Right lung (tissue), 10 donors: Measurements from ENCODE around the gene HMGXB4. TPM values are rescaled to one million over a fixed set of nuclear protein-coding genes. Genes with fewer than 3 reads are reported as not detected.
"Not testable (repeated sequence)": the region's sequence is repeated elsewhere in the genome, so short reads cannot be mapped to it uniquely, and the experiment has no call there.

ENCODE experiments used
- DNase-seq, 2 donors: peaks; one replicate each; pipeline ENCODE4 v3.0.0-alpha.2; 2013
- long read RNA-seq, 8 donors: transcript quantifications; one replicate each; lab custom pipeline, GENCODE V29; 2026
- polyA plus RNA-seq, 5 donors: library from polyadenylated mRNA; unstranded; fragments of 120-200 nt; gene quantifications; one replicate each; pipeline versions ENCODE4 v1.2.1 to v1.2.3, GENCODE V29; 2013; ENCODE audit warnings: inconsistent platforms in 1 of 5, low replicate concordance in 1 of 5; ENCODE audit not compliant: insufficient read length in 5 of 5, insufficient read depth in 1 of 5

HMGXB4 gene, protein sequence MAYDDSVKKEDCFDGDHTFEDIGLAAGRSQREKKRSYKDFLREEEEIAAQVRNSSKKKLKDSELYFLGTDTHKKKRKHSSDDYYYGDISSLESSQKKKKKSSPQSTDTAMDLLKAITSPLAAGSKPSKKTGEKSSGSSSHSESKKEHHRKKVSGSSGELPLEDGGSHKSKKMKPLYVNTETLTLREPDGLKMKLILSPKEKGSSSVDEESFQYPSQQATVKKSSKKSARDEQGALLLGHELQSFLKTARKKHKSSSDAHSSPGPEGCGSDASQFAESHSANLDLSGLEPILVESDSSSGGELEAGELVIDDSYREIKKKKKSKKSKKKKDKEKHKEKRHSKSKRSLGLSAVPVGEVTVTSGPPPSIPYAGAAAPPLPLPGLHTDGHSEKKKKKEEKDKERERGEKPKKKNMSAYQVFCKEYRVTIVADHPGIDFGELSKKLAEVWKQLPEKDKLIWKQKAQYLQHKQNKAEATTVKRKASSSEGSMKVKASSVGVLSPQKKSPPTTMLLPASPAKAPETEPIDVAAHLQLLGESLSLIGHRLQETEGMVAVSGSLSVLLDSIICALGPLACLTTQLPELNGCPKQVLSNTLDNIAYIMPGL
- polyA plus RNA-seq, result 10 to 100 TPM; 25.5 to 35.1 (median 30.9) TPM
- long read RNA-seq, donor 1, full-length matches to known transcripts, result 15 of 28 reads
- long read RNA-seq, donor 1, partial matches to known transcripts, result 13 of 28 reads
- long read RNA-seq, donor 1, other reads (novel, unspliced or antisense), result 0 of 28 reads
- long read RNA-seq, donor 2, partial matches to known transcripts, result 0 of 3 reads
- long read RNA-seq, donor 2, other reads (novel, unspliced or antisense), result 0 of 3 reads
- long read RNA-seq, donor 3, transcript HMGXB4-203 (4 exons, 1,257 nt), result major isoform, 5 of 23 reads
- long read RNA-seq, donor 3, partial matches to known transcripts, result 15 of 23 reads
- long read RNA-seq, donor 3, other reads (novel, unspliced or antisense), result 0 of 23 reads
- long read RNA-seq, donor 4, partial matches to known transcripts, result 14 of 18 reads
- long read RNA-seq, donor 4, other reads (novel, unspliced or antisense), result 0 of 18 reads
- long read RNA-seq, donor 5, transcript HMGXB4-203 (4 exons, 1,257 nt), result major isoform, 12 of 25 reads
- long read RNA-seq, donor 5, transcript HMGXB4-204 (5 exons, 1,325 nt), result minor isoform, 6 of 25 reads
- long read RNA-seq, donor 5, partial matches to known transcripts, result 7 of 25 reads
- long read RNA-seq, donor 5, other reads (novel, unspliced or antisense), result 0 of 25 reads
- long read RNA-seq, donor 6, full-length matches to known transcripts, result 8 of 24 reads
- long read RNA-seq, donor 6, partial matches to known transcripts, result 16 of 24 reads
- long read RNA-seq, donor 6, other reads (novel, unspliced or antisense), result 0 of 24 reads
- long read RNA-seq, donor 7, partial matches to known transcripts, result 7 of 7 reads
- long read RNA-seq, donor 7, other reads (novel, unspliced or antisense), result 0 of 7 reads
- long read RNA-seq, donor 8, partial matches to known transcripts, result 0 of 2 reads
- long read RNA-seq, donor 8, other reads (novel, unspliced or antisense), result 0 of 2 reads

DNA sequence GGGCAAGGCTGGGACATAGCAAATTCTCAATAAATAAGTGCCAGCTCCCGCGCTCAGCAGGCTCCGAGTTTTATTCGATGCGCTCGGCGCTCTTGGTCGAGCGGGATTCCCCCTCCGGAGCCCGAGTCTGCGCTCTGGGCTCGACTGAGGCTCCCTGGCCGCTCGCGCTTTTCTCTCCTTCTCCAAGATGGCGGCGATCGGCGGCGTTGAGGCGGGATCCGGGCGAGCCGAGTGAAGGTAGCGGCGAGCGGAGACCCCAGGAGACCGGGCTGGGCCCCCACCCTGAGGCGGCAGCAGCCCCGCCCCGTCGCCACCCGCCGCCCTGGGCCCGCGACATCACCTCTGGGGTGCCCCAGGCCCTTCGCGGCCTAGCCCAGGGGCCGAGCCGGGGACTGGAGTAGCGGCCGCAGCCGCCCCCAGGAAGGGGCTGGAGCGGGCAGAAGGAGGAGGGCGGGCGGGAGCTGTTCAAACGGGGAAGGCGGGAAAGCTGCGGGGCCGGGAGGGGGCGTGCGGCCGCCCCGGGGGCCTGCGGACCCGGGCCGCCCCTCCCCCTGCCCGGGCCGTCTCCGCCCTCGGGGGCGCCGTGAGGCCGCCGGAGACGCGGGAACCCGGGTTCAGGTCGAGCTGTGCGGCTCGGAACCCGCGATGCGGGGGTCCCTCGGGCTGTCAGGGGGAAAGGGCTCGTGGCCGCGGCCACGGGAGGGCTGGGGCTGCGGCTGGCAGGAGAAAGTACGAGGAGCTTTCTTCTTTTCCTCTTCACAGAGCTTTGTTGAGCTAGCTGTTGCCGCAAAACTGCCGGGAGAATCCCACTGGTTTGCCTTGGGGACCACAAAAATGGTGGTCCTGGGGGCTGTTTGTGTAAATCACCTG, at the start of gene HMGXB4:
TSS of gene HMGXB4 (plus strand) at position 173 of the 870 bp plus-strand sequence. CDS start 4,898 bp downstream, outside the sequence.
- peak; percentile 85 to 86 for DNase-seq

DNA sequence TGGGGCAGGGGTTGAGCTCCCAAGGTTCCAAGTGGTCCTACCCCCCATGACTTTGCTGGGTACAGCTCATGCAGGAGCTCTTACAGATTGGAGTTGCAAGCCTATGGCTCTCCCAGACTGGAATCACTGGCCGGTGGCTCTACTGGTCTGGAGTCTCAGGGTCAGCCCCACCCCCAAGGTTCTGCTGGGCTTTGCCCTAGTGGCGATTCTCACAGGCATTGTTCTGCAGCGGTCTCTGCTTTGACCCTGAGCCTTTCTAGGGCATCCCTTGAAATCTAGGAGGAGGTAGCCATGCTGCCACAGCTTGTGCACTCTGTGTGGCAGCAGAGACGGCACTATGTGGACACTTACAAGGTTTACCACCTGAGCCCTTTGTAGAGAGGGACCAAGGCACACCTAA, 49.3 kb upstream of the HMGXB4 start:
- no peak for DNase-seq

DNA sequence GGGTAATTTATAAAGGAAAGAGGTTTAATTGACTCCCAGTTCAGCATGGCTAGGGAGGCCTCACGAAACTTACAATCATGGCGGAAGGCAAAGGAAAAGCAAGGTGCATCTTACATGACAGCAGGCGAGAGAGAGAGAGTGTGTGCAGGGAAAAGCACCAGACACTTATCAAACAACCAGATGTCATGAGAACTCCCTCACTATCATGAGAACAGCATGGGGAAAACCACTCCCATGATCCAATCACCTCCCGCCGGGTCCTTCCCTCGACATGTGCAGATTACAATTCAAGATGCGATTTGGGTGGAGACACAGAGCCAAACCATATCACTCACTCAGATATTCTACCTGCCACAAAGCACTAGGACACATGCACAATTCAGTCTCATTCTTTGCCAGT, 48.1 kb upstream of the HMGXB4 start:
- no peak for DNase-seq

DNA sequence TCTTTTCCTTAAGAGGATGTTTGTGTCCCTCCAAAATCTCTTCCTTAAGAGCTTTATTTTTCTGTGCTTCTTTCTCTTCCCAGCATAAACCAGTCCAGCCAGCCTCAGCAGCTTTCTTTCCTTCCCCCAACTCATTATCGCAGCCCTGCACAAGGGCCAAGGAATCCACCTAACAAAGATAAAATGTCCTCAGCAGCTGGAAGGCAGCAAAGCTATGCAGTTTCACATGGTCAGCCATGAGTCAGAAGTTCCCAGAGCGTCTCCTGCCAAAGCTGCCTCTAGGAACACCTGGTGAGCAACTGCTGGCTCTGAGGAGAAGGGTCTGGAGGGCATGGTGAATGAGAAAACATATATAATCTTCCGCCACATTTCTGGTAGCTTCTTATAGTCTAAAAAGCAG, 45.3 kb upstream of the HMGXB4 start:
- DNase-seq, result no peak

DNA sequence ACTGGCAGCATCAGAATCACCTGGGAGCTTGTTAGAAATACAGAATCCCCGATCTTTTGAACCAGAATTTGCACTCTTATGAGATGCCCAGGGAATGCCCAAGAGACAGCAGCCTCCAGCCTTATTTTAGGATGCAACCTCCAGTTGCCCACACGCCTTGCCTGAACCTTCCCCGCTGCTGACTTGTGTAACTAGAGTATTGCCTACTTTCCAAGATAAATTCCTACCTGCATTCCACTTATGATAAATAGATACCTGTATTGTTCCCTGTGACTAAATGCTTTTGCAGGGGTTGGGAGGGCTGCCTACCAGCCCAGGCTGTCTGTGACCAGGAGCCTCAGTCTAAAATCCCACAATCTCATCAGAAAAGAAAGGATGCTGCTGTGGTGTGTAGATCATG, 44.3 kb upstream of the HMGXB4 start:
- DNase-seq, result no peak

DNA sequence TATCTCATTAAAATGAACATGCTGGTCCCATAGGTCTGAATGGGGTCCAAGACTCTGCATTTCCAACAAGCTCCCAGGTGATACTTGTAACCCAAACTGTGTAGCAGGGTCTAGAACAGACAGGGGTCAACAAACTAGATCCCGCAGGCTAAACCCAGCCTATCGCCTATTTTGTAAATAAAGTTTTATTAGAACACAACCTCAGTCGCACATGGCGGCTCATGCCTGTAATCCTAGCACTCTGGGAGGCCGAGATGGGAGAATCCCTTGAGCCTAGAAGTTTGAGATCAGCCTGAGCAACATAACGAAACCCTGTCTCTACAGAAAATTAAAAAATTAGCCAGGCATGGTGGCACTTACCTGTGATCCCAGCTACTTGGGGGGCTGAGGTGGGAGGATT, 42.3 kb upstream of the HMGXB4 start:
- DNase-seq, result no peak

DNA sequence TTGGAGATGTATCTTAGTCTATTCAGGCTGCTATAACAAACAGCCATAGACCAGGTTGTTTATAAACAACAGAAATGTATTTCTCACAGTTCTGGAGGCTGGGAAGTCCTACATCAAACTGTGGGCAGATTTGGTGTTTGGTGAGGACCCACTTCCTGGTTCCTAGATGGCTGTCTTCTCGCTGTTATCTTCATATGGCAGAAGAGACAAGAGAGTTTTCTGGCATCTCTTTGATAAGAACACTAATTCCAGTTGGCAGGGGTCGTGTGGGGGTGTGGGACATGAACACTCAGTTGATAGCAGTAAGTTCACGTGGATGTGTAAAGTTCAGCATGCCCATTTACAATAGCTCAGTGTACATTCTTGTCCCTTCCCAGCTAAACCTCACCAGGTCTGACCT, 41.3 kb upstream of the HMGXB4 start:
- DNase-seq, result no peak

DNA sequence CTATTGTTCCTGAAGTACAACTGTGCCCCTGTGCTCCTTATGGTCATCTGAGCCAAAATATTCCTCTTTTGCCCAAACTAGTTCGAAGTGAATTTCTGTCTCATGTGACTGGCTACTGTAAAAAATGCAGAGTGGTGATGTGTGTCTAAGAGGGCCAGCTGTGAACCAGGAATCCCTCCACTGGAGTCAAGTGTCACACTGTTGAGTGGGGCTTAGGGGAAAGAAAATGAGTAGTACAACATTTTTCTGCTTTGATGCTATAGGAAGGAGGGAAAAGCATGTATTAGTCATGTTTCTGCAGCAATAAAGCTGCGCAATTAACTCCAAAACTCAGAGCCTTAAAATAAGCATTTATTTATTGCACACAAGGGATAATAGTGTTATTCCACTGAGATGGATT, 39.8 kb upstream of the HMGXB4 start:
- no peak for DNase-seq

DNA sequence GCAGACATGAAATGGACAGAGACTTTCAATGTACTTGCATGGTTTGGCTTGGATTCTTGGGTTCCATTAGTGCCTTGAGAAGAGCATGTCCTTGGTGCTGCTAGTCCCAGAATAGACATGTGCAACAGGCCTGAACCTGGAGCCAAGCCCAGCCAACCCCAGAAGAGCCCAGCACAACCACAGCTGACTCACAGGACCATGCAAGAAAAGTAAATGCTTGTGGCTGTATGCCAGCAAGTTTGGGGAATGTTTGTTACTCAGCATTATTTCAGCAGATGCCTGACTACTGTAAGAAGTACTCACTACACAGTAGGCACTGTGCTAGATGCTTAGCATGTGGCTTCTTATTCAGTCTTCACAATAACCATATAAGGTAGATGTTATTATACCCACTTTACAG, 39.2 kb upstream of the HMGXB4 start:
- no peak for DNase-seq

DNA sequence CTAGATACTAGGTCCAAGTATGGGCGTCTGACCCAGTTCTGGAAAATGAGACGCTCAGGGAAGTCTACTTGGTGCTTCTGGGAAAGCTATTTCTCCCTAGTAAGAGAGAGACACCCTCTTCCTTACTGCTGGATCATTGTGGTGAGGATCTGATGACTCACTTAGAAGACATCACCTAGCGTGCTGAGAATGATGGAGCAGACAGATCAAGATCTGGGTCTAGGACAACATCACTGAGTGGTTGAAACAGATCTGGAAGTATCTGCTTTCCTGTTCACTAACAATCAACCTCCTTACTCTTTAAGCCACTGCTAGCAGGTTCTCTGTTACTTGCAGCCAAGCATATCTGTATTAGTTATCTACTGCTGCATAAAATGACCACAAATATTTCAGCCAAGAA, 38.3 kb upstream of the HMGXB4 start:
- DNase-seq, result no peak

DNA sequence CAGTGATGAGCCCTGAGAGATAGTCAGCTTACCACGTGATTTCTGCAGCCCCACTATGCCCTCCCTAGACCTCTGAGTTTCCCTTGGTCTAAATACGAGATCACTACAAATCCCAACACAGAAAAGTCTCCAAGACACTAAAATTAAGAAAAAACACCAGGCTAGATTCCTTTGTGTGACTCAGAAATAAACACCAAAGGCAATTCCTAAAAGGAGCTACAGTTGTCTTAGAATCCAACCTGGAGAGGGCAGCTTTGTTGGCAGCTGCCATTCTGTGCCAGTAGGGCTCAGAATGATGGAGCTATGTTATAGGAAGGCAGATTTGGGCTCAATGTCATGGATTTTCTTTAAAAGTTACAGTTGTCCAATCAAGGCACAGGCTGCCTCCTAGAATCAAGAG, 37.1 kb upstream of the HMGXB4 start:
- no peak for DNase-seq

DNA sequence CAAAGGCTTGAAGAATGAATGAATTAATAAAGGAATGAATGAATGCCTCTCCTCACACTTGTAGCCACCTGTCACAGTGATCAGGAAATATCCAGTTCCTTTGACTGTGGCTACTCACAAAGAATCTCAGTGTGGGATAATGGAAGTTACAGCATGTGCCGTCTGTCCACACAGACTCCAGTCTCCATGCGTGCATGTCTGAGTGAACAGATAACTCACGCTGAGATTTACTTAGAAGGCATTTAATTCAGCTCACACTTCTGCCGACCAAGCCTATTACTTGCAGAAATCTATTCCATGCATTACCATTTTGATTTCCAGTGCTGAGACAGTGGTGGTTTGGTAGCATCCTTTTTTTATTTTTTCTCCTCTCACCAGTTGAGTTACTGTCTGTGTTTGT, 32.3 kb upstream of the HMGXB4 start:
- DNase-seq, result no peak

DNA sequence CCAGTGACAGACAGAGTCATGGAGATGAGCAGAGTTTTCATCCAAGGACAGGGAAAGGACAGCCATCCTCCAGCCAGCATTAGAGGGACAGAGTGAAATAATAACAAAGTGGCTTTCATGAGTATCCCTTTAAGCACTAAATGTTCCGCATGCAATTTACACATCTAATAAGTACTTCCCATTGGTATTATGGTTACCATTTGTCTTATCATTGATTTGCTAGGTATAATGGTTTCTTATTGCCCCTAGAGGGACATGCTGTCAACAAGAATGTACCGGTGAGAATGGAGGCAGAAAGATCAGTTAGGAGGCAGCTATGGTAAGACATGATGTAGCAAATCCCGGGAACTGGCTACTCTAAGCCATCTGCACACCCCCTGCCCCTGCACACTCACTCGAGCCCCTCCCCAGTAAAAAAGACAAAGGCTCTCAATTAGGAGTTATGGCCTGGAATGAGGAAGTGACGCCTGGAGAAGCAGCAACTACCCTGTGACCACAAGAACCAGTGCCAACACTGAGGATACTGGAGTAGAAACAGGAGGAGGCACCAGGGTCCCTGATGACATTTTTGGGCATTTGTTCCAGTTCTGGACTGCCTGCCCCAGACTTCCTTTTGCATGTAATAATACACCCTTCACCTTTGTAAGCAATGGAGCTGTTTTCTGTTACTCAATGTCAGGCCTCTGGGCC, 30.2 kb upstream of the HMGXB4 start:
- no peak for DNase-seq

DNA sequence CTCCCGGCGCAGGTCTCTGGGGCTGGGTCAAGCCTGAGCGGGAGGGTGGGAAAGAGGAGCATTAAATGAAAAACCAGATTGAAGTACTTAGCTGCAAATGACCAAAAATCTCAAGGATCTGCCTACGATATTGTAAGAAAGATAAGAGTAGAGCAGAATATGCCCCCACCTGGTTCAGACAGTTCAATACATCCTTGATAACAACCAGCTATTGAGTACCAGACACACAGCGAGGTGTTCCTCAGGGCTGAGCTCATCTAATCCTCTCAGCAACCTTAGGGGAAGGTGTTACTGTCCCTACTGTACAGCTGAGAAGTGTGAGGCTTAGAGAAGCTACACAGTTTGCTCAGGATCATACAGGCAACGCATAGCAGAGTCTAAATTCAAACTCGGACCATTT, 27.4 kb upstream of the HMGXB4 start:
- no peak for DNase-seq

DNA sequence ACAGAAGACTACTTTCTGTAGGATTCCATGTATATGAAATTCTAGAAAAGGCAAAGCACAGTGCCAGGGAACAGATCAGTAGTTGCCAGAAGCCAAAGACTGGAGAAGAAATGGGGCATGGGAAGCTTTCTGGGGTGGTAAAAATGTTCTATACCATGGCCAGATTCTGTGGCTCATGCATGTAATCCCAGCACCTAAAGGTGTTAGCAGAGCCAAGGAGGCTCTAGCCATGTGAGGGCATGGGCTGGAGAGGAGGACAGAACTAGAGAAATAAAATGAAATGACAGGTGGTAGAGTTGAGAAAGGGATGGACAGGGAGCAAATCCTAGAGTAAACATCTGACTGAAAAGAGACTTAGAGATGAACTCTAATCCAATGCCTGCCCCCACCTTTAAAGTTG, 26.9 kb upstream of the HMGXB4 start:
- DNase-seq, result no peak

DNA sequence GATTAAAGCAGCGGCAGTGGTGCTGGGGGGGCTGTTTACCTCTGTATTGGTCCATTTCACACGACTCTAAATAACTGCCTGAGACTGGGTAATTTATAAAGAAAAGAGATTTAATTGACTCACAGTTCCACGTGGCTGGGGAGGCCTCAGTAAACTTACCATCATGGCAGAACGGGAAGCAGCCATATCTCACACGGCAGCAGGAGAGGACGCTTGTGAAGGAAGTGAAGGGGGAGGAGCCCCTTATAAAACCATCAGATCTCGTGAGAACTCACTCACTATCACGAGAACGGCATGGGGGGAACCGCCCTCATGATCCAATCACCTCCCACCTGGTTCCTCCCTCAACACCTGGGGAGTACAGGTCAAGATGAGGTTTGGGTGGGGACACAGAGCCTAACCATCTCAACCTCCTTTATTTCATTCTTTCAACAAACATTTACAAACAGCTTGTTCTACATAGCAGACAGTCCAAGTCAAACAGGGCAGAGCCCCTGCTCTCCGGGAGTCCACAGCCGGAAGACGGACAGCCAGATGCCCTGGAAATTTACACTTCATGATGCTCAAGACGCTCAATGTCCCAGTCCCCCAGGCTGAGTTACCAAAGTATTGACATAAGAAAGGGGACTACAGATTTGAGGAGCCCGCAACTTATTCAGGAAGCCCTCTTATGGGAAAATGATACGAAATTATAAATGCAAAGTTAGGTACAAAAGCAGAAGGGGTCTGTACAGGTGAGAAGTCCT, 26.3 kb upstream of the HMGXB4 start:
- no peak for DNase-seq

DNA sequence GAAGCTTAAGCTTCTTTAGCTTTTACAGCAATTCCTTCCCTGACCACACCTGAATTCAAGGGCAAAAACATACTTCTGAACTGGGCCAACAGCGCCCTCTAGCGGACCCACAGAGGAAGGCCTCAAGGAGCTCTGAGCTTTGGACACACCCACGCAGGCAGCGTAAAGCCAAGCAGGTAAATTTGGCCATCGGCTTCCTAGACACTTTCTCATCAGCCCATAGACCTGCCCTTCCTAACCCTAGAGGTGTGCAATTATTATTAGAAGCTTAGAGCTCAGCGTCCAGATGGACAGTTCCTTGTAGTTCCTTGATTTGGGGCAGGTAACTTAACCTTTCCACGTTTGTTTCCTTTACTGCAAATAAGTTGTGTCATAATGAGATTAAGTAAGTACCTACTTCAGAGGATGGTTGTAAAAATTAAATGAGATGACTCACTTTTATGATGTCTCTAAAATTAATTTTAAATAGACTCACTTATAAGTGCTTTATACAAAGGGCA, 25.7 kb upstream of the HMGXB4 start:
- DNase-seq, result peak; percentile 23 to 33

DNA sequence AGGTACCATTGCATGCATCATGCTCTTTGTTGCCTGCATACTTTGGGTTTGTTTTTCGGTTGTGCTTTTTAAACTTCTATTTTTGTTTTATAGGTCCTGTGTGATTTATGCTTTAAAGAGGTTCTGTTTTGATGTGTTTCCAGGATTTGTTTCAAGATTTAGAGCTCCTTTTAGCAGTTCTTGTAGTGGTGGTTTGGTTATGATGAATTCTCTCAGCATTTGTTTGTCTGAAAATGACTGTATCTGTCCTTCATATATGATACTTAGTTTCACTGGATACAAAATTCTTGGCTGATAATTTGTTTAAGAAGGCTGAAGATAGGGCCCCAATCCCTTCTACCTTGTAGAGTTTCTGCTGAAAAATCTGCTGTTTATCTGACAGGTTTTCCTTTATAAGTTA, 18.5 kb upstream of the HMGXB4 start:
- not testable (repeated sequence) for DNase-seq

DNA sequence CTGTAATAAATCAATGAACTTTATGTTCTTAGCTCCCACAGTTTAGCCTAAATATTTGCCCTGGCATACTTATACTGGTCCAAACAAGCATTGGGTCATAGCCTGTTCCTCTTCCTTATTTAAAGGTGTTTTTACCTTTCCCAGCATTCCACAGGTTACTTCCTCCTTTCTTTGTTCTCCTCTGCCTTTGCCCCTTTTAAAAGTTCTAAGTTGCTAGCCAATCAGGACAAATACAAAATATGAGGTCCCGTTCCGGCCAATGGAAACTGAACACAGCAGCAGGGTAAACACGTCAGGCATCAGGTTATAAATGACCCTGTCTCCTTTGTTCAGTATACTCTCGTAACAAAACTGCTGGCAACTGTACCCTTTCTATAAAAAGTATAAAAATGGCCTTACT, 12.8 kb upstream of the HMGXB4 start:
- not testable (repeated sequence) for DNase-seq
